Right kidney (tissue), 1 donor: ENCODE results near the gene SC5D.

Source experiments
- DNase-seq: peaks from one replicate; pipeline ENCODE4 v3.0.0-alpha.2; 2016

SC5D gene

GRCh38 chr11:121328176-121328966 is 35.8 kb downstream of the SC5D start:
- DNase-seq = no peak

GRCh38 chr11:121328967-121329679 is 36.6 kb downstream of the SC5D start:
- DNase-seq = no peak

GRCh38 chr11:121329781-121330395 is 37.3 kb downstream of the SC5D start:
- DNase-seq = no peak

GRCh38 chr11:121330614-121331435 is 38.3 kb downstream of the SC5D start:
- DNase-seq = no peak

GRCh38 chr11:121334973-121335710 is 42.6 kb downstream of the SC5D start:
- no peak for DNase-seq

DNA sequence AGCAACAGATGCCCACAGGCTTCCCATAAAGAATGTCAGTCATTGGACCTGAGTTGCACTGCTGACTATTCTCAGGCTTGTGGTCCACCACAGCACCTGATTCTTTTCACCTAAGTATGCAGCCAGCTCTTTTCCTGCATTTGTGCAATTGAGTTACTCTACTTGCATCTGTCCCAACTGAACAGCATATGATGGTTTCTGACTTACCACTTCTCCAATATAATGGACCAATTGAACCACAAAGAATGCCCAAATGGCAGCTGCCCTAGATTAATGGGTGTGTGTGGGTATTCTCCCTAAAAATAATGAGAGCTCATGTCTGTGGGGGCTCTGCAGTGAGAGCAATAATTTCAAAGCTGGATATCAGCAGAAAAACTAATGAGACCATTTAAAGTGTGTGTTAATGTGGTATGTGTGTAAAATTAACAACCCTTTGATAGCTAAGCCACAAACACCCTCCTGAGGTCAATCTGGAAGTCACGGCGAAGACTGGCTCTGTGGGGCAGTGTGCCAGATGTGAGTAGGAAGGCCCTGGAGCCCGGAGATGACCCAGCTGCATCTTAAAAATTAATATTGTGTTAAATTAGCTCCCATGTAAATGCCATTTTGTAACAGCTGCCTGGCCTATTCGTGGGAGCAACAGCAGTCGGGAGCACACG is 43.8 kb downstream of the SC5D start:
- DNase-seq = no peak

GRCh38 chr11:121337078-121337477 is 44.5 kb downstream of the SC5D start:
- no peak for DNase-seq

GRCh38 chr11:121337740-121338272 is 45.2 kb downstream of the SC5D start:
- no peak for DNase-seq

- DNase-seq = no peak
Measured at GRCh38 chr11:121338536-121338935, 46.0 kb downstream of the SC5D start.

DNA sequence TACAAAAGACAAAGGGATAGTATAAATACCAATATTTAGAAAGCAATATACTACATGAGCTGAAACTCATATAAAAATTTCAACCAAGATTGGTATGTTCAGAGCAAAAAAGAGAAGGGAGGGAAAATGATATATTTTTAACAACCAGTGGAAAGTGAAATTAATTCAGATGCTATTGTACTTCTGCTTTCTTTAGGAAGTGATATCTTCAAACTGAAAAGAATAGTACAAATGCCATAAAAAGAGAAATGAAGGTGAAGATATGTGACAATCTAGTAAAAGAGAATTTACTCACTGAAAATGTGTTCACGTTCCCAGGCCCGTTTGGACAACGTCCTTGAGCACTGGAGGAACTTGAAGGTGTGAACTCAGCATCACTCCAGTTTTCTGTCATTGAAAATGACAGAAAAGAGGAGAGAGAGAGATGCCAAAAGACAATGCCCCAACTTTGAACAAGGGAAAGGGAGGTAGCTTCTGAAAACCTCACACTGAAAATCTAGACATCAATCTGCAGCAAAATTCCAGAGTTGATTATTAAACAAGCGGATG is 47.5 kb downstream of the SC5D start:
- no peak for DNase-seq

DNA sequence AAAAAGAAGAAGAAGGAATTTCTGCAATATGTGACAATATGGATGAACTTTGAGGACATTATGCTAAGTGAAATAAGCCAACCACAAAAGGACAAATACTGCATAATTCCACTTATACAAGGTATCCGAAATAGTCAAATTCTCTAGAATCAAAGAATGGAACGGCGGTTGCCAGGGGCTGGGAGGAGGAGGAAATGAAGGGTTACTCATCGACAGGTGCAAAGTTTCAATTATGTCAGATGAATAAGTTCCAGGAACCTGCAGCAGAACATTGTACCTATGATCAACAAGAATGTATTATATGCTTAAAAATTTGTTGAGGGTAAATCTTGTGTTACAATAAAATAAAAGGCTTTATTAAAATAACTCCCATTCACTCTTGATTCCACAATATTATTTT is 49.0 kb downstream of the SC5D start:
- DNase-seq = no peak

- DNase-seq = no peak
Measured at GRCh38 chr11:121344824-121345223, 52.3 kb downstream of the SC5D start.

GRCh38 chr11:121347094-121347493 is 54.5 kb downstream of the SC5D start:
- no peak for DNase-seq

DNA sequence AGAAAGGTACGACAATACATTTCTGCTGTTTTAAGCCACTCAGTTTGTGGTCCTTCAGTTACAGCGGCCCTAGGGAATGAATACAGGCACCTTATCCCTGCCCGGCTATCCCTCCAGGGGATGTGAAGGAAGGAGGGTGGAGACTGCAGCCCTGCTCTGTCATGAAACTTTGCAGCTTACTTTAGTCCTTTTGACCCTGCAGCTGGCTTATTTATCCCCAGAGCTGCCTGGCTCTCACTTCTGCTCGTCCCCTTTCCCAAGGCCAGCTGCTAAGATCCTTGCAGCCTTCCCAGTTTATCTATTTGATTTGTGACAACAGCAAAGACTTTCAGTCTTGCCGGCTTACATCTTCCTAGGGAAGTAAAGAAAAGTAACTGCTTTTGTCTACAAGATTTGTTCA is 55.2 kb downstream of the SC5D start:
- no peak for DNase-seq

DNA sequence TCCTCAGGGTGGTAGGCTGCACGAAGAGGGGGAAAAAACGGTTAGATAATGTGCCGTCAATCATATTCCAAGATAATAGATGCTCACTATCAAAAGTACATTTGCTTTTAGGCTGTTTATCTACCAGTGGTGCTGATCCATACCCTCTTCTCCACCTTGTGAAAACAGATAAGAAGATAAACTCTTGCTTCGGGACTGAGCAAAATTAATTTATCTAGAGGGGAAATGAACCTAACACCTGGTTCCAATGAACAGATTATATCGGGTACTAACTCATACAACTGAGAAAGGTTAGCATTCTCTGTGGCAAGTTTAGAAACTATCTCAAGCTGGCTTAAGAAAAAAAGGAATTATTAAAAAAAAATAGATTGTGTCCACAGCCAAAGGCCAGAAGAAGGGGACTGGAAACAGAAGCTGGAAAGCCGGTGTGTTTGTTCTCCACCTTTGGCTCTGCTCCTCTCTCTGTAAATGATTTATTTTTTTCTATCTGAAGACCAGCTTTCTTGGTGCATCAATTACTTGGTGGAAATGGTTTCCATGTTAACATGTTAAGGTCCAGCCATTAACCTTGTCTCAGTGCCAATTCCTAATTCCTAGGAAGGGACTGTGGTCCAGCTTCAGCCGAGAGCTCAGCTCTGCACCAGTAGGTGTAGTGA is 55.8 kb downstream of the SC5D start:
- no peak for DNase-seq

DNA sequence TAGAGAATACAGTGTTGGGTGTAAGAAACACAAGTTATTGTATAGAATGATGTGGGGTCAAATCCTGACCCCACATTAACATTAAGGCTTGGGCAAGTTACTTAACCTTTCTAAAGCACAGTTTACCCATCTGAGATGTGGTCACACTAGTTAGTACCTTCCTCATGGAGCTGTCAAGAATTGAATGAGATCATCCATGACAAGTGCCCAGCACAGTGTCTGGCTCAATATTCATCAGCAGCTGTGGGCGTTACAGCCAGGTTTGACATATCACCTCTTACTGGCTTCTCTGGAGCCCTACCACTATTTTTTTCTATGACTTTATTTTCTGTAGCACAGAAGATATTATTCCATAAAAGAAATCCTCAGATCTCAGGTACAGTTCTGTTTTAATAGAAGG is 57.2 kb downstream of the SC5D start:
- no peak for DNase-seq

GRCh38 chr11:121350314-121351082 is 57.9 kb downstream of the SC5D start:
- no peak for DNase-seq

DNA sequence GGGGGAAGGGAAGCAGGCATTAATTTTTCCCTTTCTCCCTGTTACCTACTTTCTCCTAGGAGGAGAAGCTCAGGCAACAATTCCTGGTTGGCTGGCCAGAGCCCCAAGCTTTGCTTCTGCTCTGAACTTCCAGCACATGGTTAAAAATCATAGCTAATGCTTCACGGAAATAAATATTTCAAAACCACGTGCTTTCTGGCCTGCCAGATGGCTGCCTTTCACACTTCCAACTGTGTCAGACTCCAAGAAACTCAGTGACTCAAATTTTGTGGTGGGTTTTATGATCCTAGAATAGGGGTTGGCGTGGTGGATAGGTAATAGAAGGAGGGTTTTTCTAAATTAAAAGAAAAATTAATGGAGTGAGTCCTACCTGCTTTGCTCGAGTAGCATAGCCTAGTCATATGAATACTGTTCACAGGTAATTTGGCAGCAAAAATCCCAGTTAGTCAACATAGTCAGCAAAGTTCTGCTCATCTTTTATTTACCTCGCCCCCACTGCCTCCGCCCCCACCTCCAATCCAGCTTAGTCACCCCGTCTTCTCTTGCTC is 58.6 kb downstream of the SC5D start:
- DNase-seq = no peak
